ENCODE data around the gene PDGFA. TPM values are rescaled to one million over a fixed set of nuclear protein-coding genes. Genes with fewer than 3 reads are reported as not detected.
"Not testable (repeated sequence)": the region's sequence is repeated elsewhere in the genome, so short reads cannot be mapped to it uniquely, and the experiment has no call there.

Gene PDGFA
- total RNA-seq, 4 donors from 2014 or later = 5.1 to 13.5 (median 8.5) TPM

DNA sequence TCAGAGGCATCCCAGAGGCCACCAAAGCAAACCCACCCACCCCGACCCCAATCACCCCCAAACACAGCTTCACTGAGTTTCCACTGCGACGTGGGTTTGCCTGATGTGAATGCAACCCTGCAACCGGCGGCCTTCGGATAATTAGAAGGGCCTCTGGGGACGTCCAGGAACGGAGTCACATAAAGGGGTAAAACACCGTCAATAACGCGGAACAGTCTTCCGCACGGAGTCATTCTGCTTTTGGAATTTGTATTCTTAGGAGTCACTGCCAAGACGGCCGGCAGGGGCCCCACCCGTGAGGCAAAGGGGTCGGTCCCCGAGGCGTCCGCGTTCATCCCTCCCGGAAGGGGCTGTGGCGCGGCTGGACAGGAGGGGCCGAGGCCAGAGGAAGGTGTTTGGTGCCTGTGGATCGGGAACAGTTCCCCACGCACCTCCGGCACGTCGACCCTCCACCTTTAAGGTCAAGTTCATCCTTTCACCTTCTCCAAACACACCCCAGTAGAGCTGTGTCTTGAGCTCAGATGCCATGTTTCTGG is 36.7 kb upstream of the PDGFA start:
- Histone ChIP-seq H3K27me3 (no peaks in the 10 kb centered on the region), H3K9me3 (no peaks in the 10 kb centered on the region), H3K27ac (no peak overlapping the region), H3K36me3 (no peaks in the 10 kb centered on the region), H3K4me1 (no peaks in the 10 kb centered on the region), H3K4me3 (no peak overlapping the region)
- no peak for DNase-seq
- intact Hi-C loops (cut with DNase I) = no loop called here
- 68 to 87% methylated on average over 3 to 22 of the region's 30 CpGs for WGBS, 2 donors
- TF ChIP-seq, protein P1, sequence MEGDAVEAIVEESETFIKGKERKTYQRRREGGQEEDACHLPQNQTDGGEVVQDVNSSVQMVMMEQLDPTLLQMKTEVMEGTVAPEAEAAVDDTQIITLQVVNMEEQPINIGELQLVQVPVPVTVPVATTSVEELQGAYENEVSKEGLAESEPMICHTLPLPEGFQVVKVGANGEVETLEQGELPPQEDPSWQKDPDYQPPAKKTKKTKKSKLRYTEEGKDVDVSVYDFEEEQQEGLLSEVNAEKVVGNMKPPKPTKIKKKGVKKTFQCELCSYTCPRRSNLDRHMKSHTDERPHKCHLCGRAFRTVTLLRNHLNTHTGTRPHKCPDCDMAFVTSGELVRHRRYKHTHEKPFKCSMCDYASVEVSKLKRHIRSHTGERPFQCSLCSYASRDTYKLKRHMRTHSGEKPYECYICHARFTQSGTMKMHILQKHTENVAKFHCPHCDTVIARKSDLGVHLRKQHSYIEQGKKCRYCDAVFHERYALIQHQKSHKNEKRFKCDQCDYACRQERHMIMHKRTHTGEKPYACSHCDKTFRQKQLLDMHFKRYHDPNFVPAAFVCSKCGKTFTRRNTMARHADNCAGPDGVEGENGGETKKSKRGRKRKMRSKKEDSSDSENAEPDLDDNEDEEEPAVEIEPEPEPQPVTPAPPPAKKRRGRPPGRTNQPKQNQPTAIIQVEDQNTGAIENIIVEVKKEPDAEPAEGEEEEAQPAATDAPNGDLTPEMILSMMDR (IDR thresholded peaks at IDR 0.05) = no peak

DNA sequence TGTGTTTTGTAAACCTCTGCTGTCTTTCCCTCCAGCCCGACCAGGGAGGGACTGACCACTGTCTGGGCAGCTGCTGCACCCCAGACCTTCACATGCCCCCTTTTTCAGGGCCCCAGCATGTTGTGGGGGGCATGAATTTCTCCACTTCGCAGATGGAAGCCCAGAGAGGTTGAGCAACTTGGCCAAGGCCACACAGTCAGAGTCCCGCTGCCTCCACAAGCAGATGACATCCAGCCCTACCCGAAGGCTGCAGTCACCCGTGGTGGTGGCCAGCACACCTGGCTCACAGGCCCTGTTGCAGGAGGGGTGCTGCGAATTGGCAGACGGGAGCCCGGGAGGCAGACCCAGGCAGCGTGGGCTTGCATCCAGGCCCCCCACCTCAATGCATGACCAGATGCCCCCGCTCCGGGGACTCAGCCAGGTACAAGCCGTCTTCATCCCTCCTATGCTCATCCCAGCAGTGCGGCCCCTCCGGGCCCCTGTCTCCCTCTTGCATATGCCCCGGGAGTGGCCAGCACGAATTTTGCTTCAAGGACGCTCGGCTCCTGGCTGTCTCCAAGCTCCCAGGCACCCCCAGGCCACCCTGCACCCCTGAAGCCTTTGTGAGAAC is 36.0 kb upstream of the PDGFA start:
- TF ChIP-seq, protein P1 (IDR thresholded peaks at IDR 0.05) = no peak
- TF ChIP-seq POLR2A (IDR thresholded peaks at IDR 0.05) = no peak
- H3K36me3 ChIP-seq = no peaks in the 10 kb centered on the region
- no peaks in the 10 kb centered on the region for H3K9me3 ChIP-seq
- no peaks in the 10 kb centered on the region for H3K27me3 ChIP-seq
- 70 to 95% methylated on average over 2 to 16 of the region's 18 CpGs for WGBS, 2 donors
- no peak for DNase-seq
- H3K4me1 ChIP-seq = no peaks in the 10 kb centered on the region
- H3K27ac ChIP-seq = no peak overlapping the region
- intact Hi-C loops (cut with DNase I) = no loop called here
- no peak overlapping the region for H3K4me3 ChIP-seq

DNA sequence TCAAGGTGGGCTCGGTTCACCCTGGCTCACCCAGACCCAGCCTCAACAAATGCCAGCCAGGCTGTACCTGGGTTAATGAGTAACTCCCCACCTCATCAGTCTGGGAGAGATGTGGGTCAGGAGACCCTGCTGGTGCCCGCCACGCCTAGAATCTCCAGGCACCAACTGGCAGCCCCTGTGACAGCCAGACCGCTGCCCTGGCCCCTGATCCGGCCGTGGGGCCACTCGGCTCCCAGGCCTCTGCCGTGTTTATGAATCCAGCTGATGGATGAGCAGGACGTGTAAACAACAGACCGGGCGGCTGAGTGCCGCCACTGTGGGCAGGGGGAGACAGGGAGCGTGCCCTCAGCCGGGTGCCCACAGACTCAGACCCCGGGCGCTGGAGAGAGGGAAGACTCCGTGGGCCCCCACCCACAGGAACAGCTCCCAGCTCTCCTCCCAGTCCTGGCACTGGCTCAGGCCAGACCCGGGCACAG is 34.0 kb upstream of the PDGFA start:
- no peak for DNase-seq
- 95% methylated on average over 4 of the region's 18 CpGs; no CpG with 5 or more reads in 1 of the 2 donors for WGBS, 2 donors
- no peak for TF ChIP-seq POLR2A (IDR thresholded peaks at IDR 0.05)
- TF ChIP-seq, protein P1 (IDR thresholded peaks at IDR 0.05) = no peak
- H3K9me3 ChIP-seq = no peaks in the 10 kb centered on the region
- no peaks in the 10 kb centered on the region for H3K27me3 ChIP-seq
- no peak overlapping the region for H3K4me3 ChIP-seq
- no peak overlapping the region for H3K27ac ChIP-seq
- intact Hi-C loops (cut with DNase I) = no loop called here
- peaks cover 0 to 10% (median 0%) of the 10 kb centered on the region in 3 donors for H3K36me3 ChIP-seq
- H3K4me1 ChIP-seq = no peaks in the 10 kb centered on the region

DNA sequence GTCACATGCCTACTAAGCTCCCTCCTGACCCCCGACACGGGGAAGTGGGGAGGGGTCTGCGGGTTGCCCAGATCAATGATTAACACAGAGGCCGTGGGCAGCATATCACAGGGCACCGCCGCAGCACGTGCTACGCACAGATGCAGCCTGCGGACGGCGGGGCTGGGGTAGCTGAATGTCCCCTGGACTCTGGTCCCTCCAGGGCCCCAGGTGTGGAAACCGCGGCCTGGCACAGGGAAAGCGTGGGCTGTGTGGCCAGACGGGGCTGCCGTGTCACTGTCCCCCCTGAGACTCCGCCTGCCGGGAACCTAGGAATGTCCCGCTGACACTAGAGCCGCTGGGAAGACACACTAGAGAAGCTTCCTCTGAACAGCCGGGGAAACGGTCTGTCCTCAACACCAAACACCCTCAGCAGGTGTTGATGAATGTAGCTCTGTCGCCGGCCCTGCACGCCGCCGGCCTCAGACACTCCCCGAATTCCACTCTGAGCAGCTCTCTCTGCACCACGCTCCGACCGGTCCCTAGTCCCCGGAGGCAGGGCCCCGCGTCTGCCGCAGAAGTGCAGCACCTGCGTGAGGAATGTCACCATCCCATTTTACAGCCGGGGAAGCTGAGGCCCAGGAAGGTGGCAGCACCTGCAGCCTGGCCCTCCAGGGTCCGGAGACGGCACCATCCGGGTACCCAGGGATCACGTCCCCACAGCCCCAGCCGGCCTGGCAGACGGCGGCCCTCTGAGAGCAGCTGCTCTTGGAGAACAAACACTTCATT is 33.4 kb upstream of the PDGFA start:
- Histone ChIP-seq H3K4me1 (no peaks in the 10 kb centered on the region), H3K27ac (no peak overlapping the region), H3K9me3 (no peaks in the 10 kb centered on the region), H3K36me3 (peaks cover 0 to 10% (median 0%) of the 10 kb centered on the region in 3 donors), H3K27me3 (no peaks in the 10 kb centered on the region), H3K4me3 (no peak overlapping the region)
- WGBS, 2 donors = 83 to 93% methylated on average over 8 to 15 of the region's 44 CpGs
- intact Hi-C loops (cut with DNase I) = no loop called here
- TF ChIP-seq POLR2A (IDR thresholded peaks at IDR 0.05) = no peak
- TF ChIP-seq, protein P1 (IDR thresholded peaks at IDR 0.05) = no peak
- no peak for DNase-seq

DNA sequence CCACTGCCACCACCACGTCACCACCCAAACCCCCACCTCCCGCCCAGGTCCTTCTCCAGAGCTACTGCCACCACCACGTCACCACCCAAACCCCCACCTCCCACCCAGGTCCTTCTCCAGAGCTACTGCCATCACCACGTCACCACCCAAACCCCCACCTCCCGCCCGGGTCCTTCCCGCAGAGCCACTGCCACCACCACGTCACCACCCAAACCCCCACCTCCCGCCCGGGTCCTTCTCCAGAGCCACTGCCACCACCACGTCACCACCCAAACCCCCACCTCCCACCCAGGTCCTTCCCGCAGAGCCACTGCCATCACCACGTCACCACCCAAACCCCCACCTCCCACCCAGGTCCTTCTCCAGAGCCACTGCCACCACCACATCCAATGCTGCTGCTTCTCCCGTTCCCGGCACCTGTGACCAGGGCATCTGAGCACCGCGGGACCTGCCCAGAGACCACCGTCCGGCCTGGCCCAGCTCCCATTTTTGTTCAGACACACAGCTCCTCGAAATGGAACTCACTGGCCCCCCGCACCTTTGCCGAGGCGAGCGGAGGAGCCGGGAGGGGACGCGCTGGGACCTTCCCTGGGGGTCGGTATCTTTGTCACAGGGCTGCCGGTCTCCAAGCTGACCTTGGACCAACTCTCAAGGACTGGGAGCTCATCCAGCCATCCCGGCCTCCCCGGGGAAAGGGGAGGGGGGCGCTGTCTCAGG is 32.7 kb upstream of the PDGFA start:
- H3K9me3 ChIP-seq; intact Hi-C loops (cut with DNase I); H3K4me3 ChIP-seq; H3K36me3 ChIP-seq; DNase-seq; H3K27me3 ChIP-seq; H3K27ac ChIP-seq; H3K4me1 ChIP-seq: not testable (repeated sequence)
- 79 to 97% methylated on average over 5 to 8 of the region's 32 CpGs for WGBS, 2 donors

DNA sequence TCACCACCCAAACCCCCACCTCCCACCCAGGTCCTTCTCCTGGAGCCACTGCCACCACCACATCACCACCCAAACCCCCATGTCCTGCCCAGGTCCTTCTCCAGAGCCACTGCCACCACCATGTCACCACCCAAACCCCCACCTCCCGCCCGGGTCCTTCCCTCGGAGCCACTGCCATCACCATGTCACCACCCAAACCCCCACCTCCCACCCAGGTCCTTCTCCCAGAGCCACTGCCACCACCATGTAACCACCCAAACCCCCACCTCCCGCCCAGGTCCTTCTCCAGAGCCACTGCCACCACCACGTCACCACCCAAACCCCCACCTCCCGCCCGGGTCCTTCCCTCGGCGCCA is 31.9 kb upstream of the PDGFA start:
- H3K4me1 ChIP-seq; DNase-seq; H3K36me3 ChIP-seq; H3K27me3 ChIP-seq; H3K4me3 ChIP-seq; H3K27ac ChIP-seq; H3K9me3 ChIP-seq; intact Hi-C loops (cut with DNase I): not testable (repeated sequence)
- 77 to 100% methylated on average over 4 to 5 of the region's 9 CpGs for WGBS, 2 donors

All from esophagus squamous epithelium (tissue), 5 donors.